HG03039 (cell line): Measurements from ENCODE around the gene SYNDIG1.

Experiments used
- ATAC-seq: cut with Tn5 transposase; IDR thresholded peaks from one replicate; pipeline ENCODE4 v1.9.1; 2021; ENCODE audit warnings: mild to moderate bottlenecking, moderate library complexity; ENCODE audit not compliant: unreplicated experiment

SYNDIG1 gene

GRCh38 chr20:24669701-24670100 is 200.3 kb downstream of the SYNDIG1 start:
- no peak for ATAC-seq

GRCh38 chr20:24670341-24670872 is 201.0 kb downstream of the SYNDIG1 start:
- ATAC-seq, result no peak

- no peak for ATAC-seq
Measured at GRCh38 chr20:24670981-24671380, 201.6 kb downstream of the SYNDIG1 start.

- ATAC-seq, result no peak
Measured at GRCh38 chr20:24672181-24672880, 202.9 kb downstream of the SYNDIG1 start.

- ATAC-seq, result no peak
Measured at GRCh38 chr20:24672886-24673677, 203.7 kb downstream of the SYNDIG1 start.

GRCh38 chr20:24673678-24674570 is 204.5 kb downstream of the SYNDIG1 start:
- no peak for ATAC-seq

- ATAC-seq, result no peak
Measured at GRCh38 chr20:24674921-24675605, 205.6 kb downstream of the SYNDIG1 start.

GRCh38 chr20:24675651-24676352 is 206.4 kb downstream of the SYNDIG1 start:
- ATAC-seq, result no peak

GRCh38 chr20:24676353-24676977 is 207.0 kb downstream of the SYNDIG1 start:
- no peak for ATAC-seq

- ATAC-seq, result no peak
Measured at GRCh38 chr20:24676978-24677370, 207.5 kb downstream of the SYNDIG1 start.

- ATAC-seq, result no peak
Measured at GRCh38 chr20:24677626-24678315, 208.3 kb downstream of the SYNDIG1 start.

GRCh38 chr20:24678351-24679106 is 209.1 kb downstream of the SYNDIG1 start:
- ATAC-seq, result no peak

- ATAC-seq, result no peak
Measured at GRCh38 chr20:24679448-24680047, 210.1 kb downstream of the SYNDIG1 start.

GRCh38 chr20:24681634-24682495 is 212.4 kb downstream of the SYNDIG1 start:
- ATAC-seq, result no peak

- no peak for ATAC-seq
Measured at GRCh38 chr20:24682496-24682985, 213.1 kb downstream of the SYNDIG1 start.

- ATAC-seq, result no peak
Measured at GRCh38 chr20:24683676-24684075, 214.2 kb downstream of the SYNDIG1 start.
